OCI-LY7 (cell line): ENCODE results near the gene BTBD2. TPM values are rescaled to one million over a fixed set of nuclear protein-coding genes. Genes with fewer than 3 reads are reported as not detected.

Source experiments
- BruUV-seq: library from RNA; stranded (reverse); fragments of 400-500 nt; replicated peaks from 2 replicates; lab custom pipeline; 2021; lab: Mats Ljungman, UMichigan
- CTCF ChIA-PET: fragments of 300-600 bp; sonication (Branson Sonifier 250); formaldehyde crosslinking; loops from one replicate; lab custom pipeline; 2022; ENCODE audit warnings: antibody characterized with exemption; ENCODE audit not compliant: unreplicated experiment; lab: Charles Lee
- POLR2A ChIA-PET: fragments of 300-600 bp; sonication (Branson Sonifier 250); formaldehyde crosslinking; loops from one replicate; lab custom pipeline; 2022; ENCODE audit warnings: antibody characterized with exemption; lab: Charles Lee
- DNase-seq: peaks from one replicate; pipeline ENCODE4 v3.0.0-alpha.2; 2015; ENCODE audit warnings: low spot score
- H2AFZ ChIP-seq: fragments of 200-600 bp; sonication (generic), shearing (Covaris generic); 2 replicates; pipeline ENCODE4 v1.6.1; 2014; ENCODE audit warnings: mild to moderate bottlenecking, antibody characterized with exemption, low read length, moderate library complexity
- H3K27ac ChIP-seq: fragments of 200-600 bp; sonication (generic); 2 replicates; pipeline ENCODE4 v1.5.1; 2014; ENCODE audit warnings: mixed run types, low read depth, mild to moderate bottlenecking, moderate library complexity, low read length, inconsistent platforms; ENCODE audit not compliant: poor library complexity, severe bottlenecking
- H3K36me3 ChIP-seq: fragments of 200-600 bp; sonication (generic); 2 replicates; pipeline ENCODE4 v1.6.1; 2014; ENCODE audit warnings: mild to moderate bottlenecking, antibody characterized with exemption, low read length, moderate library complexity, mixed read lengths; ENCODE audit not compliant: insufficient read depth
- H3K4me1 ChIP-seq: fragments of 200-600 bp; sonication (generic); 2 replicates; pipeline ENCODE4 v1.5.1; 2014; ENCODE audit warnings: mild to moderate bottlenecking, low read length; ENCODE audit not compliant: insufficient read depth, poor library complexity, severe bottlenecking
- H3K4me2 ChIP-seq: fragments of 200-600 bp; sonication (generic); 2 replicates; pipeline ENCODE4 v1.6.1; 2014; ENCODE audit warnings: mild to moderate bottlenecking, low read length
- H3K4me3 ChIP-seq: fragments of 200-600 bp; sonication (generic); 2 replicates; pipeline ENCODE4 v1.5.1; 2014; ENCODE audit warnings: mild to moderate bottlenecking, low read depth, low read length; ENCODE audit not compliant: poor library complexity, severe bottlenecking
- H3K79me2 ChIP-seq: fragments of 200-600 bp; sonication (generic); 2 replicates; pipeline ENCODE4 v1.6.1; 2016; ENCODE audit warnings: low read depth, mild to moderate bottlenecking, low read length, moderate library complexity, mixed read lengths; ENCODE audit not compliant: insufficient read depth
- H3K9me2 ChIP-seq: fragments of 200-600 bp; sonication (generic); 2 replicates; pipeline ENCODE4 v1.6.1; 2016; ENCODE audit warnings: mild to moderate bottlenecking, low read length, mixed read lengths; ENCODE audit not compliant: insufficient read depth
- H3K9me3 ChIP-seq: fragments of 200-600 bp; sonication (generic); 2 replicates; pipeline ENCODE4 v1.6.1; 2014; ENCODE audit warnings: mild to moderate bottlenecking, mixed run types, low read length, mixed read lengths
- H4K20me1 ChIP-seq: fragments of 200-600 bp; sonication (generic); 2 replicates; pipeline ENCODE4 v1.6.1; 2014; ENCODE audit warnings: mild to moderate bottlenecking, antibody characterized with exemption, low read length, moderate library complexity, mixed read lengths; ENCODE audit not compliant: insufficient read depth
- CTCF ChIP-seq: fragments of 200-600 bp; sonication (generic); conservative IDR thresholded peaks from 2 replicates; pipeline ENCODE4 v1.5.1; 2014; ENCODE audit warnings: mild to moderate bottlenecking, antibody characterized with exemption, low read length, moderate library complexity, mixed read lengths
- EZH2phosphoT487 ChIP-seq: fragments of 200-600 bp; sonication (generic); IDR thresholded peaks from 2 replicates; pipeline ENCODE4 v1.6.1; 2018; ENCODE audit warnings: low read depth, borderline replicate concordance, mild to moderate bottlenecking, mixed run types, antibody characterized with exemption, low read length, moderate library complexity, mixed read lengths
- intact Hi-C: fragments of 100-400 bp; cut with micrococcal nuclease; formaldehyde crosslinking; loops from one replicate; pipeline ENCODE4 v1.10.0; 2022; ENCODE audit not compliant: unreplicated experiment
- total RNA-seq, 2 experiments: library from RNA; depleted of rRNA in 1 of 2; stranded (reverse); fragments of >200 nt in 1 of 2; shearing (Covaris generic) in 1 of 2; gene quantifications; 2 replicates each; pipeline ENCODE4 v1.2.3, GENCODE V29; 2014 to 2022

BTBD2 gene
- total RNA-seq, 2 experiments from 2014 or later, result 53.9 to 91.6 TPM

GRCh38 chr19:2041433-2041682, 25.8 kb upstream of the BTBD2 start:
- peak overlapping the region; percentile 61 for H3K4me3 ChIP-seq
- no peaks in the 10 kb centered on the region for H3K9me3 ChIP-seq
- no peak overlapping the region for H2AFZ ChIP-seq
- H3K4me1 ChIP-seq, result peaks cover 37% of the 10 kb centered on the region
- H3K4me2 ChIP-seq, result peak overlapping the region; percentile 74
- H3K9me2 ChIP-seq, result no peaks in the 10 kb centered on the region
- H3K79me2 ChIP-seq, result 0 out of 2 replicates have a peak, but pooled peaks cover 4% of the 10 kb centered on the region
- no TSS peak for BruUV-seq
- H3K27ac ChIP-seq, result peak overlapping the region; percentile 57
- TF ChIP-seq CTCF (no peak), EZH2phosphoT487 (no peak)
- CTCF ChIA-PET, result no interaction called here
- no peak for DNase-seq
- POLR2A ChIA-PET, result interaction anchor here (1.7 kb wide), 1 partner anchor 11 kb away, joined by 7 read pairs; no protein-coding TSS in a partner anchor
- H4K20me1 ChIP-seq, result no peaks in the 10 kb centered on the region
- H3K36me3 ChIP-seq, result peaks cover 76% of the 10 kb centered on the region
- intact Hi-C loops, result no loop called here

- intact Hi-C loops, result no loop called here
These were observed 25.3 kb upstream of the BTBD2 start for GRCh38 chr19:2040647-2041432.

More at GRCh38 chr19:2040647-2041432, 25.3 kb upstream of the BTBD2 start:
- Histone ChIP-seq H3K9me2 (no peaks in the 10 kb centered on the region), H2AFZ (no peak overlapping the region), H3K79me2 (0 out of 2 replicates have a peak, but pooled peaks cover 4% of the 10 kb centered on the region), H3K4me1 (peaks cover 37% of the 10 kb centered on the region), H3K4me2 (peak overlapping the region; percentile 74), H3K9me3 (no peaks in the 10 kb centered on the region), H4K20me1 (no peaks in the 10 kb centered on the region), H3K27ac (peak overlapping the region; percentile 57), H3K4me3 (peak overlapping the region; percentile 61), H3K36me3 (peaks cover 71% of the 10 kb centered on the region)
- TF ChIP-seq EZH2phosphoT487 (no peak), CTCF (no peak)
- CTCF ChIA-PET, result no interaction called here
- POLR2A ChIA-PET, result interaction anchor here (1.7 kb wide), 1 partner anchor 11 kb away, joined by 7 read pairs; no protein-coding TSS in a partner anchor
- no peak for DNase-seq
- no TSS peak for BruUV-seq
